GM10266 (cell line): Measurements from ENCODE around the gene YIPF6.
"Not testable (repeated sequence)": the region's sequence is repeated elsewhere in the genome, so short reads cannot be mapped to it uniquely, and the experiment has no call there.

Experiments used
- DNase-seq: peaks from one replicate; pipeline ENCODE4 v3.0.0; 2012; ENCODE audit errors: extremely low spot score
- TF ChIP-seq, protein P1 (sequence below): IDR thresholded peaks from 2 replicates; pipeline ENCODE4 v1.5.1; 2012; ENCODE audit warnings: mild to moderate bottlenecking, low read depth; ENCODE audit not compliant: control insufficient read depth, insufficient read depth; ENCODE audit errors: missing control alignments

Gene YIPF6

GRCh38 chrX:68488657-68489056 lies 10.2 kb upstream of the YIPF6 start:
- TF ChIP-seq, protein P1, sequence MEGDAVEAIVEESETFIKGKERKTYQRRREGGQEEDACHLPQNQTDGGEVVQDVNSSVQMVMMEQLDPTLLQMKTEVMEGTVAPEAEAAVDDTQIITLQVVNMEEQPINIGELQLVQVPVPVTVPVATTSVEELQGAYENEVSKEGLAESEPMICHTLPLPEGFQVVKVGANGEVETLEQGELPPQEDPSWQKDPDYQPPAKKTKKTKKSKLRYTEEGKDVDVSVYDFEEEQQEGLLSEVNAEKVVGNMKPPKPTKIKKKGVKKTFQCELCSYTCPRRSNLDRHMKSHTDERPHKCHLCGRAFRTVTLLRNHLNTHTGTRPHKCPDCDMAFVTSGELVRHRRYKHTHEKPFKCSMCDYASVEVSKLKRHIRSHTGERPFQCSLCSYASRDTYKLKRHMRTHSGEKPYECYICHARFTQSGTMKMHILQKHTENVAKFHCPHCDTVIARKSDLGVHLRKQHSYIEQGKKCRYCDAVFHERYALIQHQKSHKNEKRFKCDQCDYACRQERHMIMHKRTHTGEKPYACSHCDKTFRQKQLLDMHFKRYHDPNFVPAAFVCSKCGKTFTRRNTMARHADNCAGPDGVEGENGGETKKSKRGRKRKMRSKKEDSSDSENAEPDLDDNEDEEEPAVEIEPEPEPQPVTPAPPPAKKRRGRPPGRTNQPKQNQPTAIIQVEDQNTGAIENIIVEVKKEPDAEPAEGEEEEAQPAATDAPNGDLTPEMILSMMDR, result no peak
- DNase-seq, result no peak

- no peak for DNase-seq
- TF ChIP-seq, protein P1, result no peak
Observed at GRCh38 chrX:68490644-68491043, 8.2 kb upstream of the YIPF6 start.

- no peak for DNase-seq
- TF ChIP-seq, protein P1, result no peak
Observed at GRCh38 chrX:68492583-68492982, 6.3 kb upstream of the YIPF6 start.

GRCh38 chrX:68493776-68494175 lies 5.1 kb upstream of the YIPF6 start:
- not testable (repeated sequence) for DNase-seq

- TF ChIP-seq, protein P1, result no peak
Observed at GRCh38 chrX:68498044-68498507, 775 bp upstream of the YIPF6 start.

GRCh38 chrX:68499543-68500504 lies 973 bp downstream of the YIPF6 start:
- DNase-seq, result no peak
- TF ChIP-seq, protein P1, result no peak

More at GRCh38 chrX:68498044-68498507, 775 bp upstream of the YIPF6 start:
- no peak for DNase-seq

- TF ChIP-seq, protein P1, result no peak
- no peak for DNase-seq
Observed at GRCh38 chrX:68503836-68504636, 5.2 kb downstream of the YIPF6 start.
